HEK293 (cell line): Measurements from ENCODE around the gene PPP2CA.

ENCODE experiments used
- CTCF ChIA-PET: fragments of 350-600 bp; formaldehyde crosslinking; extraction: SDS; loops from one replicate; lab custom pipeline; 2021; ENCODE audit warnings: antibody characterized with exemption; lab: Yijun Ruan, JAX
- POLR2A ChIA-PET: fragments of 300-600 bp; formaldehyde crosslinking; extraction: SDS; loops from one replicate; lab custom pipeline; 2020; ENCODE audit warnings: antibody characterized with exemption, inconsistent platforms; lab: Yijun Ruan, JAX
- H3K27ac ChIP-seq: fragments of 200-500 bp; sonication (Bioruptor generic); 2 replicates; pipeline ENCODE4 v1.5.1; 2014; ENCODE audit warnings: low read depth, low read length, control low read depth, inconsistent platforms; ENCODE audit errors: extremely low read depth
- H3K36me3 ChIP-seq, 2 experiments: fragments of 200-500 bp in 1 of 2; sonication (Bioruptor generic) in 1 of 2; 1 replicate in 1 of 2; 2 replicates in 1 of 2; pipeline ENCODE4 v1.5.1; 2014 to 2017; ENCODE audit warnings: inconsistent platforms in 2 of 2, low read length in 2 of 2; ENCODE audit not compliant: control insufficient read depth in 2 of 2, insufficient read depth in 1 of 2
- H3K4me1 ChIP-seq: fragments of 200-500 bp; sonication (Bioruptor generic); 2 replicates; pipeline ENCODE4 v1.5.1; 2014; ENCODE audit warnings: mild to moderate bottlenecking, low read length, inconsistent platforms; ENCODE audit not compliant: control insufficient read depth, insufficient read depth
- H3K4me3 ChIP-seq: 2 replicates; pipeline ENCODE4 v1.5.1; 2011; ENCODE audit warnings: low read depth, mild to moderate bottlenecking, control low read depth, low read length, moderate library complexity
- H3K9me3 ChIP-seq: fragments of 200-500 bp; sonication (Bioruptor generic); 2 replicates; pipeline ENCODE4 v1.5.1; 2014; ENCODE audit warnings: low read depth, low read length, inconsistent platforms; ENCODE audit not compliant: control insufficient read depth, insufficient read depth
- KLF9 ChIP-seq: fragments of 450-650 bp; formaldehyde crosslinking; IDR thresholded peaks from 2 replicates; pipeline ENCODE4 v1.5.1; 2016; ENCODE audit warnings: missing biosample characterization, missing genetic modification characterization, low read depth
- PRDM1 ChIP-seq: fragments of 450-650 bp; formaldehyde crosslinking; IDR thresholded peaks from 2 replicates; pipeline ENCODE4; 2016; ENCODE audit warnings: missing biosample characterization, missing genetic modification characterization
- PRDM2 ChIP-seq: fragments of 450-650 bp; formaldehyde crosslinking; IDR thresholded peaks from 2 replicates; pipeline ENCODE4 v1.5.1; 2016; ENCODE audit warnings: missing biosample characterization, missing genetic modification characterization, borderline replicate concordance
- SP7 ChIP-seq: fragments of 450-650 bp; formaldehyde crosslinking; IDR thresholded peaks from 2 replicates; pipeline ENCODE4 v1.5.1; 2016; ENCODE audit warnings: missing biosample characterization, missing genetic modification characterization
- YY2 ChIP-seq: fragments of 450-650 bp; formaldehyde crosslinking; IDR thresholded peaks from 2 replicates; pipeline ENCODE4 v1.5.1; 2016; ENCODE audit warnings: missing biosample characterization, missing genetic modification characterization
- ZBTB17 ChIP-seq: fragments of 450-650 bp; formaldehyde crosslinking; IDR thresholded peaks from 2 replicates; pipeline ENCODE4 v1.5.1; 2016; ENCODE audit warnings: missing biosample characterization, missing genetic modification characterization
- ZNF121 ChIP-seq: fragments of 450-650 bp; formaldehyde crosslinking; IDR thresholded peaks from 2 replicates; pipeline ENCODE4 v1.5.1; 2016; ENCODE audit warnings: missing biosample characterization, missing genetic modification characterization
- ZNF335 ChIP-seq: fragments of 450-650 bp; formaldehyde crosslinking; conservative IDR thresholded peaks from 2 replicates; pipeline ENCODE4 v1.5.1; 2016; ENCODE audit warnings: missing biosample characterization, missing genetic modification characterization
- ZNF341 ChIP-seq: fragments of 450-650 bp; formaldehyde crosslinking; IDR thresholded peaks from 2 replicates; pipeline ENCODE4; 2016; ENCODE audit warnings: low read depth, missing biosample characterization, missing genetic modification characterization
- ZNF366 ChIP-seq: fragments of 450-650 bp; formaldehyde crosslinking; conservative IDR thresholded peaks from 2 replicates; pipeline ENCODE4 v1.5.1; 2016; ENCODE audit warnings: missing biosample characterization, missing genetic modification characterization
- ZNF398 ChIP-seq: fragments of 450-650 bp; formaldehyde crosslinking; IDR thresholded peaks from 2 replicates; pipeline ENCODE4 v1.5.1; 2017; ENCODE audit warnings: missing biosample characterization, missing genetic modification characterization
- ZNF629 ChIP-seq: fragments of 450-650 bp; formaldehyde crosslinking; IDR thresholded peaks from 2 replicates; pipeline ENCODE4 v1.5.1; 2017; ENCODE audit warnings: missing biosample characterization, missing genetic modification characterization
- ZNF704 ChIP-seq: fragments of 450-650 bp; formaldehyde crosslinking; IDR thresholded peaks from 2 replicates; pipeline ENCODE4 v1.5.1; 2016; ENCODE audit warnings: missing biosample characterization, missing genetic modification characterization
- ZSCAN30 ChIP-seq: fragments of 450-650 bp; IDR thresholded peaks from 2 replicates; pipeline ENCODE4 v1.5.1; 2018; ENCODE audit warnings: missing biosample characterization, mild to moderate bottlenecking, missing genetic modification characterization, moderate library complexity
- TF ChIP-seq, protein P1 (sequence below): fragments of 450-650 bp; formaldehyde crosslinking; IDR thresholded peaks from 2 replicates; pipeline ENCODE4 v1.5.1; 2017; ENCODE audit warnings: missing biosample characterization, missing genetic modification characterization

Gene PPP2CA

DNA sequence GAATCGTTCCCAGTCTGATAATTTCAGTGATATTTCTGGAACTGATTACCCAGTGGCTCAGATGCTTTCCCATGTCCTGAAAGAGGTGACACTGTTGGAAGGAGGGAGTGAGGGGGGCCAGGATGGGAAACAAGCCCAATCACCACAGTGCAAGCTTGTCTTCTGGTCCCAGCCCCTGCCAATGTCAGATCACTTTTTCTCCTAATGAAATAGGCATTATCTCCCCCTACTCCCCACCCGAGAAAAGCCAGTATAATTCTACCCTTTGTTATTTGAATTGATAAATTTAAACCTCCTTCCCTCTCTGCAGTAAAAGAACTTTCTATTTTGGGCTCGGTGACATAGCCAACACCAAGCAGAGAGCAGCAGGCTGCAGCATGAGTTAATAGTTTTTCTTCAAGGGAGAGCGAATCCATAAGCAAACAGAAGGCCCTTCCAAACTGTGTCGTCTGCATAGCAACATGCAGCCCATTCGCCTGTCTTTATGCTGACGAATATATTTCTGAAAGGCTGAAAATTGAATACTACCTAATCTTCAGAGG is 14.6 kb upstream of the PPP2CA start (continued):
- TF ChIP-seq KLF9 (no peak), ZNF366 (peak; percentile 5; the same call in 1 of the 2 replicates), PRDM1 (tag by site-specific recombination) (peak; percentile 52; the same call in 1 of the 2 replicates), ZSCAN30 (no peak), PRDM2 (no peak), ZNF704 (tag by site-specific recombination) (no peak), SP7 (tag by site-specific recombination) (peak; percentile 14; the same call in 1 of the 2 replicates), ZNF629 (0 out of 2 replicates have a peak, but pooled peaks have one; percentile 40), YY2 (tag by site-specific recombination) (no peak), ZBTB17 (peak; percentile 69), ZNF398 (no peak), ZNF341 (no peak)

- CTCF ChIA-PET: interaction anchor here (0.6 to 1.6 kb wide), 4 partner anchors 8 to 350 kb away, joined by 3 to 6 read pairs (median 4); no protein-coding TSS in a partner anchor
- TF ChIP-seq ZNF335 (tag by site-specific recombination) (peak; percentile 44; the same call in 1 of the 2 replicates), ZNF121 (tag by site-specific recombination) (0 out of 2 replicates have a peak, but pooled peaks have one; percentile 9)
- TF ChIP-seq, protein P1, sequence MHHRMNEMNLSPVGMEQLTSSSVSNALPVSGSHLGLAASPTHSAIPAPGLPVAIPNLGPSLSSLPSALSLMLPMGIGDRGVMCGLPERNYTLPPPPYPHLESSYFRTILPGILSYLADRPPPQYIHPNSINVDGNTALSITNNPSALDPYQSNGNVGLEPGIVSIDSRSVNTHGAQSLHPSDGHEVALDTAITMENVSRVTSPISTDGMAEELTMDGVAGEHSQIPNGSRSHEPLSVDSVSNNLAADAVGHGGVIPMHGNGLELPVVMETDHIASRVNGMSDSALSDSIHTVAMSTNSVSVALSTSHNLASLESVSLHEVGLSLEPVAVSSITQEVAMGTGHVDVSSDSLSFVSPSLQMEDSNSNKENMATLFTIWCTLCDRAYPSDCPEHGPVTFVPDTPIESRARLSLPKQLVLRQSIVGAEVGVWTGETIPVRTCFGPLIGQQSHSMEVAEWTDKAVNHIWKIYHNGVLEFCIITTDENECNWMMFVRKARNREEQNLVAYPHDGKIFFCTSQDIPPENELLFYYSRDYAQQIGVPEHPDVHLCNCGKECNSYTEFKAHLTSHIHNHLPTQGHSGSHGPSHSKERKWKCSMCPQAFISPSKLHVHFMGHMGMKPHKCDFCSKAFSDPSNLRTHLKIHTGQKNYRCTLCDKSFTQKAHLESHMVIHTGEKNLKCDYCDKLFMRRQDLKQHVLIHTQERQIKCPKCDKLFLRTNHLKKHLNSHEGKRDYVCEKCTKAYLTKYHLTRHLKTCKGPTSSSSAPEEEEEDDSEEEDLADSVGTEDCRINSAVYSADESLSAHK (tag by site-specific recombination): no peak
- no peaks in the 10 kb centered on the region for H3K9me3 ChIP-seq
Measured at GRCh38 chr5:134236820-134237219, 10.9 kb upstream of the PPP2CA start.

More at GRCh38 chr5:134236820-134237219, 10.9 kb upstream of the PPP2CA start:
- POLR2A ChIA-PET: interaction anchor here (2.4 kb wide), 1 partner anchor 11 kb away, joined by 23 read pairs; the partner anchor contains the start of gene PPP2CA
- Histone ChIP-seq H3K27ac (no peak overlapping the region), H3K36me3 (no peaks in the 10 kb centered on the region), H3K4me1 (peaks cover 4% of the 10 kb centered on the region; the same call in 1 of the 2 replicates), H3K4me3 (no peak overlapping the region)
